WTC11 (cell line): ENCODE measurements around the gene SLC47A2. TPM values are rescaled to one million over a fixed set of nuclear protein-coding genes. Genes with fewer than 3 reads are reported as not detected.

Source experiments
- ATAC-seq: fragments of 200-7000 bp; cut with Tn5 transposase; 2 replicates; pipeline ENCODE4 v1.10.0; 2021; ENCODE audit warnings: mild to moderate bottlenecking, moderate library complexity
- CTCF ChIA-PET: fragments of 300-600 bp; sonication (Branson Sonifier 250); formaldehyde crosslinking; loops from one replicate; lab custom pipeline; 2021; ENCODE audit warnings: antibody characterized with exemption; lab: Charles Lee
- POLR2A ChIA-PET: fragments of 350-600 bp; sonication (Branson Sonifier 250); formaldehyde crosslinking; loops from one replicate; lab custom pipeline; 2021; ENCODE audit warnings: antibody characterized with exemption; lab: Charles Lee
- DNase-seq: peaks from one replicate; pipeline ENCODE4 v3.0.0; 2021; ENCODE audit warnings: low spot score
- H3K27ac Mint-ChIP-seq: 2 replicates; pipeline ENCODE4 v1.8.0; 2021; ENCODE audit warnings: mixed read lengths
- H3K27me3 Mint-ChIP-seq: 2 replicates; pipeline ENCODE4 v1.8.0; 2021; ENCODE audit warnings: low read depth, mild to moderate bottlenecking, moderate library complexity, mixed read lengths
- H3K36me3 Mint-ChIP-seq: 2 replicates; pipeline ENCODE4 v1.8.0; 2021; ENCODE audit warnings: mixed read lengths
- H3K4me1 Mint-ChIP-seq: 2 replicates; pipeline ENCODE4 v1.8.0; 2022; ENCODE audit warnings: mixed read lengths
- H3K4me3 Mint-ChIP-seq: 2 replicates; pipeline ENCODE4 v1.8.0; 2021; ENCODE audit warnings: mild to moderate bottlenecking, moderate library complexity, mixed read lengths
- H3K9me3 Mint-ChIP-seq: 2 replicates; pipeline ENCODE4 v1.8.0; 2021; ENCODE audit warnings: mixed read lengths
- CBFB ChIP-seq: sonication (generic); formaldehyde crosslinking; IDR thresholded peaks from 2 replicates; pipeline ENCODE4 v1.8.1; 2022; ENCODE audit warnings: mild to moderate bottlenecking, low read depth, missing genetic modification reagents
- GTF2I ChIP-seq: fragments of 250-450 bp; sonication (Bioruptor Pico); conservative IDR thresholded peaks from 2 replicates; pipeline ENCODE4 v1.4.0; 2021; ENCODE audit warnings: mild to moderate bottlenecking
- HMGA2 ChIP-seq: fragments of 250-450 bp; sonication (Bioruptor Pico); IDR thresholded peaks from 2 replicates; pipeline ENCODE4 v1.4.0; 2021; ENCODE audit warnings: mild to moderate bottlenecking, moderate library complexity
- KAT7 ChIP-seq: sonication (generic); formaldehyde crosslinking; IDR thresholded peaks from 2 replicates; pipeline ENCODE4 v1.8.1; 2023; ENCODE audit warnings: missing genetic modification reagents, mild to moderate bottlenecking, borderline replicate concordance
- MXD4 ChIP-seq: fragments of 250-450 bp; sonication (Bioruptor Pico); IDR thresholded peaks from 2 replicates; pipeline ENCODE4 v1.8.0; 2021; ENCODE audit warnings: mild to moderate bottlenecking, moderate library complexity, borderline replicate concordance
- NR1H2 ChIP-seq: sonication (generic); formaldehyde crosslinking; IDR thresholded peaks from 2 replicates; pipeline ENCODE4 v1.9.0; 2021; ENCODE audit warnings: mild to moderate bottlenecking, moderate library complexity, missing genetic modification reagents
- NR3C1 ChIP-seq: sonication (generic); formaldehyde crosslinking; conservative IDR thresholded peaks from 2 replicates; pipeline ENCODE4 v1.8.1; 2023; ENCODE audit warnings: low read depth, mild to moderate bottlenecking, missing genetic modification reagents
- RORB ChIP-seq: fragments of 250-450 bp; sonication (Bioruptor Pico); IDR thresholded peaks from 2 replicates; pipeline ENCODE4 v1.9.0; 2021; ENCODE audit warnings: mild to moderate bottlenecking
- ZNF138 ChIP-seq: sonication (generic); formaldehyde crosslinking; conservative IDR thresholded peaks from 2 replicates; pipeline ENCODE4 v1.8.1; 2022; ENCODE audit warnings: mild to moderate bottlenecking, moderate library complexity, missing genetic modification reagents
- total RNA-seq: library from RNA; stranded (reverse); gene quantifications from 3 replicates; pipeline ENCODE4 v1.2.3, GENCODE V29; 2021
- TF ChIP-seq, protein P1 (sequence below): sonication (generic); formaldehyde crosslinking; IDR thresholded peaks from 2 replicates; pipeline ENCODE4 v1.8.1; 2022; ENCODE audit warnings: mild to moderate bottlenecking, moderate library complexity, missing genetic modification reagents
- TF ChIP-seq, protein P2 (sequence below): sonication (generic); formaldehyde crosslinking; IDR thresholded peaks from 2 replicates; pipeline ENCODE4 v1.8.0; 2023; ENCODE audit warnings: missing genetic modification reagents
- TF ChIP-seq, protein P3 (sequence below): sonication (generic); formaldehyde crosslinking; IDR thresholded peaks from 2 replicates; pipeline ENCODE4 v1.8.1; 2023; ENCODE audit warnings: mild to moderate bottlenecking, moderate library complexity, missing genetic modification reagents
- TF ChIP-seq, protein P4 (sequence below): fragments of 250-450 bp; sonication (Bioruptor Pico); IDR thresholded peaks from 2 replicates; pipeline ENCODE4 v1.9.0; 2021; ENCODE audit warnings: mild to moderate bottlenecking
- TF ChIP-seq, protein P5 (sequence below): sonication (generic); formaldehyde crosslinking; IDR thresholded peaks from 2 replicates; pipeline ENCODE4 v1.8.1; 2022; ENCODE audit warnings: mild to moderate bottlenecking, missing genetic modification reagents, moderate library complexity, borderline replicate concordance
- TF ChIP-seq, protein P6 (sequence below): sonication (generic); formaldehyde crosslinking; IDR thresholded peaks from 2 replicates; pipeline ENCODE4 v1.8.1; 2023; ENCODE audit warnings: mild to moderate bottlenecking, missing genetic modification reagents, moderate library complexity
- TF ChIP-seq, protein P7 (sequence below): sonication (generic); formaldehyde crosslinking; IDR thresholded peaks from 2 replicates; pipeline ENCODE4 v1.8.0; 2022; ENCODE audit warnings: missing genetic modification reagents
- TF ChIP-seq, protein P8 (sequence below): sonication (generic); formaldehyde crosslinking; conservative IDR thresholded peaks from 2 replicates; pipeline ENCODE4 v1.8.1; 2022; ENCODE audit warnings: mild to moderate bottlenecking, missing genetic modification reagents
- TF ChIP-seq, protein P9 (sequence below): sonication (generic); formaldehyde crosslinking; IDR thresholded peaks from 2 replicates; pipeline ENCODE4 v1.8.1; 2022; ENCODE audit warnings: low read depth, missing genetic modification reagents, borderline replicate concordance

SLC47A2 gene
- total RNA-seq, 1 experiment from 2014 or later = not detected

DNA sequence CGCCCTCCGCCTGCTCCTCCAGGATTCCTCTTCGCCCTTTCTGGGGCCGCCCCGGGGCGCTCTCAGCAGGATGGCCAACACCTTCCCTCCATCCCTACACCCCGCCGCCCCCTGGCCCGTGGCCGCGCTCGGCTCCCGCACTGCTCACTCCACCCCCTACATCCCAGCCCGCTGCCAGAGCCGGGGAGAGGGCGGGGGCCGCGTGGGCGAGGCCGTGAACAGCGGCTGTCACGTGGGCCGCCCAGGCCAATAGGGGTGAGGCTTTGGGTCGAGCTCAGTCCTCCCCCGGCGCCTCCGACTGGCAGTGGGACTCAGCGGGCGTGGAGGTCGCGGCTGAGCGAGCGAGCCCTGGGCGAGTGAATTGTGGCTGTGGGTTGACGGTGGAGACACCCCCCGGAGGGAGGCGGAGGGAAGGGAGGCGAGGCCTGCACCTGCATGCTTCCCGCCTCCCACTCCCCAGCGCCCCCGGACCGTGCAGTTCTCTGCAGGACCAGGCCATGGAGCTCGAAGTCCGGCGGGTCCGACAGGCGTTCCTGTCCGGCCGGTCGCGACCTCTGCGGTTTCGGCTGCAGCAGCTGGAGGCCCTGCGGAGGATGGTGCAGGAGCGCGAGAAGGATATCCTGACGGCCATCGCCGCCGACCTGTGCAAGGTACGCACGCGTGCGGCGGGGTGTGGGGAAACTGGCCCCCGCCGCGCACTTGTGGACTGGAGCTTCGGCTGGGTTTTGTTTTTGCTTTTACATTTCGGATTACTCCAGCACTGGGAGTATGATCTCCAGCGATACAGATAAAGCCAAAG, 67.7 kb downstream of the SLC47A2 start, which contains the start of gene ALDH3A2 (continued):
- TF ChIP-seq, protein P1, sequence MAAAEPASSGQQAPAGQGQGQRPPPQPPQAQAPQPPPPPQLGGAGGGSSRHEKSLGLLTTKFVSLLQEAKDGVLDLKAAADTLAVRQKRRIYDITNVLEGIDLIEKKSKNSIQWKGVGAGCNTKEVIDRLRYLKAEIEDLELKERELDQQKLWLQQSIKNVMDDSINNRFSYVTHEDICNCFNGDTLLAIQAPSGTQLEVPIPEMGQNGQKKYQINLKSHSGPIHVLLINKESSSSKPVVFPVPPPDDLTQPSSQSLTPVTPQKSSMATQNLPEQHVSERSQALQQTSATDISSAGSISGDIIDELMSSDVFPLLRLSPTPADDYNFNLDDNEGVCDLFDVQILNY (CRISPR knock-in tag) = no peak; the same call in 1 of the 2 replicates
- peak; percentile 61; the same call in 1 of the 2 replicates for TF ChIP-seq CBFB (CRISPR knock-in tag)
- TF ChIP-seq HMGA2 (CRISPR knock-in tag) = no peak
- no peak for TF ChIP-seq GTF2I (CRISPR knock-in tag)
- peak; percentile 88 for TF ChIP-seq ZNF138 (CRISPR knock-in tag)
- TF ChIP-seq, protein P2, sequence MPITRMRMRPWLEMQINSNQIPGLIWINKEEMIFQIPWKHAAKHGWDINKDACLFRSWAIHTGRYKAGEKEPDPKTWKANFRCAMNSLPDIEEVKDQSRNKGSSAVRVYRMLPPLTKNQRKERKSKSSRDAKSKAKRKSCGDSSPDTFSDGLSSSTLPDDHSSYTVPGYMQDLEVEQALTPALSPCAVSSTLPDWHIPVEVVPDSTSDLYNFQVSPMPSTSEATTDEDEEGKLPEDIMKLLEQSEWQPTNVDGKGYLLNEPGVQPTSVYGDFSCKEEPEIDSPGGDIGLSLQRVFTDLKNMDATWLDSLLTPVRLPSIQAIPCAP (CRISPR knock-in tag) = no peak
- TF ChIP-seq, protein P3, sequence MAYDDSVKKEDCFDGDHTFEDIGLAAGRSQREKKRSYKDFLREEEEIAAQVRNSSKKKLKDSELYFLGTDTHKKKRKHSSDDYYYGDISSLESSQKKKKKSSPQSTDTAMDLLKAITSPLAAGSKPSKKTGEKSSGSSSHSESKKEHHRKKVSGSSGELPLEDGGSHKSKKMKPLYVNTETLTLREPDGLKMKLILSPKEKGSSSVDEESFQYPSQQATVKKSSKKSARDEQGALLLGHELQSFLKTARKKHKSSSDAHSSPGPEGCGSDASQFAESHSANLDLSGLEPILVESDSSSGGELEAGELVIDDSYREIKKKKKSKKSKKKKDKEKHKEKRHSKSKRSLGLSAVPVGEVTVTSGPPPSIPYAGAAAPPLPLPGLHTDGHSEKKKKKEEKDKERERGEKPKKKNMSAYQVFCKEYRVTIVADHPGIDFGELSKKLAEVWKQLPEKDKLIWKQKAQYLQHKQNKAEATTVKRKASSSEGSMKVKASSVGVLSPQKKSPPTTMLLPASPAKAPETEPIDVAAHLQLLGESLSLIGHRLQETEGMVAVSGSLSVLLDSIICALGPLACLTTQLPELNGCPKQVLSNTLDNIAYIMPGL (CRISPR knock-in tag) = peak; percentile 92
- TF ChIP-seq, protein P4, sequence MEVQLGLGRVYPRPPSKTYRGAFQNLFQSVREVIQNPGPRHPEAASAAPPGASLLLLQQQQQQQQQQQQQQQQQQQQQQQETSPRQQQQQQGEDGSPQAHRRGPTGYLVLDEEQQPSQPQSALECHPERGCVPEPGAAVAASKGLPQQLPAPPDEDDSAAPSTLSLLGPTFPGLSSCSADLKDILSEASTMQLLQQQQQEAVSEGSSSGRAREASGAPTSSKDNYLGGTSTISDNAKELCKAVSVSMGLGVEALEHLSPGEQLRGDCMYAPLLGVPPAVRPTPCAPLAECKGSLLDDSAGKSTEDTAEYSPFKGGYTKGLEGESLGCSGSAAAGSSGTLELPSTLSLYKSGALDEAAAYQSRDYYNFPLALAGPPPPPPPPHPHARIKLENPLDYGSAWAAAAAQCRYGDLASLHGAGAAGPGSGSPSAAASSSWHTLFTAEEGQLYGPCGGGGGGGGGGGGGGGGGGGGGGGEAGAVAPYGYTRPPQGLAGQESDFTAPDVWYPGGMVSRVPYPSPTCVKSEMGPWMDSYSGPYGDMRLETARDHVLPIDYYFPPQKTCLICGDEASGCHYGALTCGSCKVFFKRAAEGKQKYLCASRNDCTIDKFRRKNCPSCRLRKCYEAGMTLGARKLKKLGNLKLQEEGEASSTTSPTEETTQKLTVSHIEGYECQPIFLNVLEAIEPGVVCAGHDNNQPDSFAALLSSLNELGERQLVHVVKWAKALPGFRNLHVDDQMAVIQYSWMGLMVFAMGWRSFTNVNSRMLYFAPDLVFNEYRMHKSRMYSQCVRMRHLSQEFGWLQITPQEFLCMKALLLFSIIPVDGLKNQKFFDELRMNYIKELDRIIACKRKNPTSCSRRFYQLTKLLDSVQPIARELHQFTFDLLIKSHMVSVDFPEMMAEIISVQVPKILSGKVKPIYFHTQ = no peak
- TF ChIP-seq, protein P5, sequence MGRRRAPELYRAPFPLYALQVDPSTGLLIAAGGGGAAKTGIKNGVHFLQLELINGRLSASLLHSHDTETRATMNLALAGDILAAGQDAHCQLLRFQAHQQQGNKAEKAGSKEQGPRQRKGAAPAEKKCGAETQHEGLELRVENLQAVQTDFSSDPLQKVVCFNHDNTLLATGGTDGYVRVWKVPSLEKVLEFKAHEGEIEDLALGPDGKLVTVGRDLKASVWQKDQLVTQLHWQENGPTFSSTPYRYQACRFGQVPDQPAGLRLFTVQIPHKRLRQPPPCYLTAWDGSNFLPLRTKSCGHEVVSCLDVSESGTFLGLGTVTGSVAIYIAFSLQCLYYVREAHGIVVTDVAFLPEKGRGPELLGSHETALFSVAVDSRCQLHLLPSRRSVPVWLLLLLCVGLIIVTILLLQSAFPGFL = no peak
- no peak for TF ChIP-seq RORB (CRISPR knock-in tag)
- TF ChIP-seq MXD4 = no peak
- TF ChIP-seq, protein P6, sequence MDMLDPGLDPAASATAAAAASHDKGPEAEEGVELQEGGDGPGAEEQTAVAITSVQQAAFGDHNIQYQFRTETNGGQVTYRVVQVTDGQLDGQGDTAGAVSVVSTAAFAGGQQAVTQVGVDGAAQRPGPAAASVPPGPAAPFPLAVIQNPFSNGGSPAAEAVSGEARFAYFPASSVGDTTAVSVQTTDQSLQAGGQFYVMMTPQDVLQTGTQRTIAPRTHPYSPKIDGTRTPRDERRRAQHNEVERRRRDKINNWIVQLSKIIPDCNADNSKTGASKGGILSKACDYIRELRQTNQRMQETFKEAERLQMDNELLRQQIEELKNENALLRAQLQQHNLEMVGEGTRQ = peak; percentile 99

DNA sequence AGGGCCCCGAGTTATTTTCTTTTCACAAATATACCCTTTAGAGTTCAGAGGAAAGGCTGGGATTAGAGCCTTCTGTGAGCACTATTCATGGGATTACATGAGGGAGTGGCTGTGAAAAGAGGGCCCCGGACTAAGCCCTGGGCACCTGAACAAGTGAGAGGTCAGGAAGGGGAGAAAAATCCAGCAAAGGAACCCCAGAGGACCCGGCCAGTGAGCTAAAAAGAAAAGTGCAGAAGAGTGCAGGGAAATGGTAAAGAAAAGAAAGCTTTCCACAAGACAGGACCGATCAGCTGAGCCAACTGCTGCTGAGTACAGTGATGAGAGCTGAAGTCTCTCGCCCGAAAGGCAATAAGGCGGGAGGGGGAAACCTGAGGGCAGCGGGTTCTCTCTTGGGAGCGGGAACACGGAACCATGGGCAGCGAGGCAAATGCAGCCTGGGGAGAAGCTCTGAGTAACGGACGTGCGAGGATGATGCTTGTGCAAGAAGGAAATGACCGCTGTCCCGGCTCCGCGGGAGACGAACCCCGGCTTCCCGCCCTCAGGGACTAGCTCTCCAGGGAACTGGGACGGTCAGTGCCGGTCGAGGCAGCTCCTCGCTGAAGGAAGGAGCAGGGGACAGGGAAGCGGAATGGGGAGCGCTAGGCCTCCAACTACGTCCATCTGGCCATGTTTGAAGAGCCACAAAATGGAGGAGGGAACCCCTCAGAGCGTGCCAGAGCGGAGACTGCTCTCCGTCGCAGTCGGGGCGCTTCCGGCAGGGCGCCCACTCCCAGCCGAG, 68.5 kb downstream of the SLC47A2 start:
- H3K4me1 Mint-ChIP-seq = peaks cover 59% of the 10 kb centered on the region
- H3K4me3 Mint-ChIP-seq = peak overlapping the region; percentile 92
- H3K36me3 Mint-ChIP-seq = peaks cover 17% of the 10 kb centered on the region
- DNase-seq = peak; percentile 56
- ChIA-PET CTCF (interaction anchor here (0.7 to 4.2 kb wide), 36 partner anchors 12 to 326 kb away, joined by 3 to 42 read pairs (median 5); partner anchors contain the start of genes ALDH3A1, B9D1, MAPK7 and SLC47A1), POLR2A (interaction anchor here (0.6 to 2.5 kb wide), 12 partner anchors 12 to 792 kb away, joined by 3 to 14 read pairs (median 4); partner anchors contain the start of genes B9D1, MAPK7, SLC47A1 and ULK2)
- H3K9me3 Mint-ChIP-seq = no peaks in the 10 kb centered on the region
- H3K27me3 Mint-ChIP-seq = peaks cover 8% of the 10 kb centered on the region
- peak; percentile 22 for ATAC-seq
- peak overlapping the region; percentile 84 for H3K27ac Mint-ChIP-seq
- no peak for TF ChIP-seq NR3C1 (CRISPR knock-in tag)
- TF ChIP-seq NR1H2 = no peak
- TF ChIP-seq, protein P7, sequence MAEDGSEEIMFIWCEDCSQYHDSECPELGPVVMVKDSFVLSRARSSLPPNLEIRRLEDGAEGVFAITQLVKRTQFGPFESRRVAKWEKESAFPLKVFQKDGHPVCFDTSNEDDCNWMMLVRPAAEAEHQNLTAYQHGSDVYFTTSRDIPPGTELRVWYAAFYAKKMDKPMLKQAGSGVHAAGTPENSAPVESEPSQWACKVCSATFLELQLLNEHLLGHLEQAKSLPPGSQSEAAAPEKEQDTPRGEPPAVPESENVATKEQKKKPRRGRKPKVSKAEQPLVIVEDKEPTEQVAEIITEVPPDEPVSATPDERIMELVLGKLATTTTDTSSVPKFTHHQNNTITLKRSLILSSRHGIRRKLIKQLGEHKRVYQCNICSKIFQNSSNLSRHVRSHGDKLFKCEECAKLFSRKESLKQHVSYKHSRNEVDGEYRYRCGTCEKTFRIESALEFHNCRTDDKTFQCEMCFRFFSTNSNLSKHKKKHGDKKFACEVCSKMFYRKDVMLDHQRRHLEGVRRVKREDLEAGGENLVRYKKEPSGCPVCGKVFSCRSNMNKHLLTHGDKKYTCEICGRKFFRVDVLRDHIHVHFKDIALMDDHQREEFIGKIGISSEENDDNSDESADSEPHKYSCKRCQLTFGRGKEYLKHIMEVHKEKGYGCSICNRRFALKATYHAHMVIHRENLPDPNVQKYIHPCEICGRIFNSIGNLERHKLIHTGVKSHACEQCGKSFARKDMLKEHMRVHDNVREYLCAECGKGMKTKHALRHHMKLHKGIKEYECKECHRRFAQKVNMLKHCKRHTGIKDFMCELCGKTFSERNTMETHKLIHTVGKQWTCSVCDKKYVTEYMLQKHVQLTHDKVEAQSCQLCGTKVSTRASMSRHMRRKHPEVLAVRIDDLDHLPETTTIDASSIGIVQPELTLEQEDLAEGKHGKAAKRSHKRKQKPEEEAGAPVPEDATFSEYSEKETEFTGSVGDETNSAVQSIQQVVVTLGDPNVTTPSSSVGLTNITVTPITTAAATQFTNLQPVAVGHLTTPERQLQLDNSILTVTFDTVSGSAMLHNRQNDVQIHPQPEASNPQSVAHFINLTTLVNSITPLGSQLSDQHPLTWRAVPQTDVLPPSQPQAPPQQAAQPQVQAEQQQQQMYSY (CRISPR knock-in tag) = 0 out of 2 replicates have a peak, but pooled peaks have one; percentile 7
- TF ChIP-seq, protein P8, sequence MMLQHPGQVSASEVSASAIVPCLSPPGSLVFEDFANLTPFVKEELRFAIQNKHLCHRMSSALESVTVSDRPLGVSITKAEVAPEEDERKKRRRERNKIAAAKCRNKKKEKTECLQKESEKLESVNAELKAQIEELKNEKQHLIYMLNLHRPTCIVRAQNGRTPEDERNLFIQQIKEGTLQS (CRISPR knock-in tag) = no peak
- 0 out of 2 replicates have a peak, but pooled peaks have one; percentile 10 for TF ChIP-seq KAT7 (CRISPR knock-in tag)
- TF ChIP-seq, protein P9, sequence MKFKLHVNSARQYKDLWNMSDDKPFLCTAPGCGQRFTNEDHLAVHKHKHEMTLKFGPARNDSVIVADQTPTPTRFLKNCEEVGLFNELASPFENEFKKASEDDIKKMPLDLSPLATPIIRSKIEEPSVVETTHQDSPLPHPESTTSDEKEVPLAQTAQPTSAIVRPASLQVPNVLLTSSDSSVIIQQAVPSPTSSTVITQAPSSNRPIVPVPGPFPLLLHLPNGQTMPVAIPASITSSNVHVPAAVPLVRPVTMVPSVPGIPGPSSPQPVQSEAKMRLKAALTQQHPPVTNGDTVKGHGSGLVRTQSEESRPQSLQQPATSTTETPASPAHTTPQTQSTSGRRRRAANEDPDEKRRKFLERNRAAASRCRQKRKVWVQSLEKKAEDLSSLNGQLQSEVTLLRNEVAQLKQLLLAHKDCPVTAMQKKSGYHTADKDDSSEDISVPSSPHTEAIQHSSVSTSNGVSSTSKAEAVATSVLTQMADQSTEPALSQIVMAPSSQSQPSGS (CRISPR knock-in tag) = no peak
